H9 (cell line): ENCODE results near the gene PCOLCE2. TPM values are rescaled to one million over a fixed set of nuclear protein-coding genes. Genes with fewer than 3 reads are reported as not detected.

Experiments used
- DNase-seq: peaks from one replicate; pipeline ENCODE4 v3.0.0-alpha.2; 2017
- H2AFZ ChIP-seq: one replicate; pipeline ENCODE4 v1.6.1; 2013; ENCODE audit warnings: mild to moderate bottlenecking, low read length, control low read depth, moderate library complexity
- H2AK5ac ChIP-seq: 2 replicates; pipeline ENCODE4 v1.6.1; 2013; ENCODE audit warnings: low read length, control low read depth, mixed read lengths; ENCODE audit not compliant: insufficient read length
- H2BK120ac ChIP-seq: one replicate; pipeline ENCODE4 v1.6.1; 2013; ENCODE audit warnings: low read depth, mild to moderate bottlenecking, low read length, control low read depth, inconsistent platforms; ENCODE audit not compliant: poor library complexity, severe bottlenecking
- H2BK12ac ChIP-seq: 2 replicates; pipeline ENCODE4 v1.6.1; 2013; ENCODE audit warnings: low read length, control low read depth, mixed read lengths, low read depth; ENCODE audit not compliant: insufficient read length
- H2BK15ac ChIP-seq: 2 replicates; pipeline ENCODE4 v1.6.1; 2013; ENCODE audit warnings: low read depth, low read length, control low read depth
- H2BK20ac ChIP-seq: one replicate; pipeline ENCODE4 v1.6.1; 2013; ENCODE audit warnings: low read depth, mild to moderate bottlenecking, low read length, control low read depth, inconsistent platforms; ENCODE audit not compliant: poor library complexity, severe bottlenecking
- H2BK5ac ChIP-seq: 2 replicates; pipeline ENCODE4 v1.6.1; 2013; ENCODE audit warnings: low read length, control low read depth, mixed read lengths; ENCODE audit not compliant: insufficient read length
- H3K14ac ChIP-seq: 2 replicates; pipeline ENCODE4 v1.6.1; 2013; ENCODE audit warnings: low read length, control low read depth; ENCODE audit not compliant: insufficient read depth
- H3K18ac ChIP-seq: 2 replicates; pipeline ENCODE4 v1.6.1; 2013; ENCODE audit warnings: low read depth, mild to moderate bottlenecking, mixed read lengths, low read length, control low read depth; ENCODE audit not compliant: insufficient read length
- H3K23ac ChIP-seq: 2 replicates; pipeline ENCODE4 v1.6.1; 2013; ENCODE audit warnings: low read length, control low read depth, mixed read lengths, low read depth; ENCODE audit not compliant: insufficient read length
- H3K23me2 ChIP-seq: 2 replicates; pipeline ENCODE4 v1.6.1; 2013; ENCODE audit warnings: low read depth, mild to moderate bottlenecking, mixed read lengths, low read length, control low read depth; ENCODE audit not compliant: insufficient read length, poor library complexity, severe bottlenecking
- H3K27ac ChIP-seq: 2 replicates; pipeline ENCODE4 v1.5.1; 2013; ENCODE audit warnings: low read length, control low read depth, mixed read lengths, low read depth; ENCODE audit not compliant: insufficient read length
- H3K27me3 ChIP-seq: 2 replicates; pipeline ENCODE4 v1.6.1; 2013; ENCODE audit warnings: low read length, control low read depth, inconsistent platforms; ENCODE audit not compliant: insufficient read depth
- H3K4ac ChIP-seq: 2 replicates; pipeline ENCODE4 v1.6.1; 2013; ENCODE audit warnings: low read depth, mild to moderate bottlenecking, control low read depth, inconsistent platforms, low read length, moderate library complexity
- H3K4me1 ChIP-seq: 2 replicates; pipeline ENCODE4 v1.6.1; 2013; ENCODE audit warnings: low read length, control low read depth, inconsistent platforms; ENCODE audit not compliant: insufficient read depth
- H3K4me2 ChIP-seq: 2 replicates; pipeline ENCODE4 v1.6.1; 2013; ENCODE audit warnings: low read length, control low read depth, mixed read lengths; ENCODE audit not compliant: insufficient read length, insufficient read depth
- H3K56ac ChIP-seq: 2 replicates; pipeline ENCODE4 v1.6.1; 2013; ENCODE audit warnings: low read depth, mild to moderate bottlenecking, mixed read lengths, low read length, control low read depth; ENCODE audit not compliant: insufficient read length
- H3K79me1 ChIP-seq: 2 replicates; pipeline ENCODE4 v1.6.1; 2013; ENCODE audit warnings: low read depth, mild to moderate bottlenecking, moderate library complexity, low read length, control low read depth, inconsistent platforms; ENCODE audit not compliant: insufficient read depth, poor library complexity, severe bottlenecking
- H3K79me2 ChIP-seq: 2 replicates; pipeline ENCODE4 v1.6.1; 2013; ENCODE audit warnings: low read length, control low read depth, inconsistent platforms; ENCODE audit not compliant: insufficient read depth
- H3K9ac ChIP-seq: 2 replicates; pipeline ENCODE4 v1.6.1; 2013; ENCODE audit warnings: low read length, control low read depth, mixed read lengths; ENCODE audit not compliant: insufficient read length; ENCODE audit errors: extremely low read depth
- H3K9me3 ChIP-seq: one replicate; pipeline ENCODE4 v1.6.1; 2013; ENCODE audit warnings: low read depth, low read length, inconsistent platforms; ENCODE audit not compliant: control insufficient read depth
- H3T11ph ChIP-seq: one replicate; pipeline ENCODE4 v1.6.1; 2013; ENCODE audit warnings: mild to moderate bottlenecking, low read length, control low read depth, inconsistent platforms
- H4K20me1 ChIP-seq: one replicate; pipeline ENCODE4 v1.6.1; 2013; ENCODE audit not compliant: control insufficient read depth, insufficient read length, insufficient read depth
- H4K5ac ChIP-seq: 2 replicates; pipeline ENCODE4 v1.6.1; 2013; ENCODE audit warnings: low read depth, mild to moderate bottlenecking, mixed read lengths, low read length, control low read depth; ENCODE audit not compliant: insufficient read length
- H4K8ac ChIP-seq: replicated peaks from 2 replicates; pipeline ENCODE4 v1.6.1; 2013; ENCODE audit warnings: low read length, control low read depth, mixed read lengths, low read depth; ENCODE audit not compliant: insufficient read length
- H4K91ac ChIP-seq: 2 replicates; pipeline ENCODE4 v1.6.1; 2013; ENCODE audit warnings: low read depth, mild to moderate bottlenecking, moderate library complexity, mixed read lengths, low read length, control low read depth; ENCODE audit not compliant: insufficient read length
- H3K27ac Mint-ChIP-seq, 3 experiments: 2 replicates in 2 of 3; 3 replicates in 1 of 3; pipeline ENCODE4 v1.8.0; 2020 to 2021; ENCODE audit warnings: mixed read lengths in 3 of 3, mild to moderate bottlenecking in 1 of 3, moderate library complexity in 1 of 3
- H3K27me3 Mint-ChIP-seq: 2 replicates; pipeline ENCODE4 v1.8.0; 2021; ENCODE audit warnings: low read depth, mild to moderate bottlenecking, moderate library complexity, mixed read lengths
- H3K36me3 Mint-ChIP-seq, 3 experiments: 2 replicates in 2 of 3; 3 replicates in 1 of 3; pipeline ENCODE4 v1.8.0; 2020 to 2021; ENCODE audit warnings: low read depth in 3 of 3, mixed read lengths in 3 of 3; ENCODE audit not compliant: insufficient read depth in 1 of 3
- H3K4me1 Mint-ChIP-seq, 2 experiments: 2 replicates each; pipeline ENCODE4 v1.8.0; 2020; ENCODE audit warnings: mixed read lengths in 2 of 2
- H3K4me3 Mint-ChIP-seq, 2 experiments: 2 replicates in 1 of 2; 3 replicates in 1 of 2; pipeline ENCODE4 v1.8.0; 2020 to 2021; ENCODE audit warnings: mild to moderate bottlenecking in 2 of 2, mixed read lengths in 2 of 2, moderate library complexity in 1 of 2
- H3K9me3 Mint-ChIP-seq, 2 experiments: 2 replicates in 1 of 2; 3 replicates in 1 of 2; pipeline ENCODE4 v1.8.0; 2020; ENCODE audit warnings: mild to moderate bottlenecking in 2 of 2, mixed read lengths in 2 of 2, moderate library complexity in 1 of 2
- whole genome bisulfite sequencing: extraction: QIAGEN DNeasy Blood & Tissue Kit; methylation state at CpG from one replicate; pipeline ENCODE4 v1.1.7; 2013; ENCODE audit warnings: missing lambda C conversion rate, low lambda C conversion rate, mixed read lengths; ENCODE audit not compliant: insufficient read length; ENCODE audit errors: extremely low coverage; 5-methylcytosine and 5-hydroxymethylcytosine counted together
- total RNA-seq: library from RNA; stranded (reverse); gene quantifications from 2 replicates; pipeline ENCODE4 v1.2.1, GENCODE V29; 2021
- TF ChIP-seq, protein P1 (sequence below): fragments of 200-600 bp; sonication (generic); conservative IDR thresholded peaks from 3 replicates; pipeline ENCODE4 v1.8.0; 2021; ENCODE audit warnings: antibody characterized with exemption, mild to moderate bottlenecking

PCOLCE2 gene
- total RNA-seq, 1 experiment from 2014 or later, result 9.2 TPM

DNA sequence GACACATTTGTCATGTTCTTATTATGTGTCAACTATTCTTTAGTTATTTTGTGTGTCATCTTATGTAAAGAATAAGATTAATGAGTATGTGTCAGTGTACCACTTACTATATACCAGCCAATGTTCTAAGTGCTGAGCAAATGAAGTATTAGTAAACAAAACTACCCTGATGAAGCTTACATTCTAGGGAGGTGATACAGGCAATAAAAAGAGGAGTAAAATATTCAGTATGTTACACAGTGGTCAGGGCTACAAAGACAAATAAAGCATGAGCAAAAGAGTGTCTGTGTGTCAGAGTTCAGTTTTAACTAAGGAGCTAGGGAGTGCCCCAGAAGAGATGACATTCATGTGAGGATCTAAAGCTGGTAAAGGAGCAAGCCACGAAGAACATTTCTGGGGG is 86.0 kb downstream of the PCOLCE2 start:
- Histone ChIP-seq H3K4me2 (no peak overlapping the region), H3K79me1 (no peaks in the 10 kb centered on the region), H2BK120ac (no peak overlapping the region), H4K8ac (no peak overlapping the region), H4K5ac (no peak overlapping the region), H3K4me1 (no peaks in the 10 kb centered on the region), H3K23ac (no peak overlapping the region), H3K23me2 (no peaks in the 10 kb centered on the region), H2BK5ac (no peak overlapping the region), H2AFZ (no peak overlapping the region), H3K4ac (no peak overlapping the region), H2BK15ac (no peak overlapping the region), H2BK20ac (no peak overlapping the region), H3K18ac (no peak overlapping the region), H3K9me3 (no peaks in the 10 kb centered on the region), H3K79me2 (no peaks in the 10 kb centered on the region), H3K9ac (no peak overlapping the region), H3K14ac (no peak overlapping the region), H3K56ac (no peak overlapping the region), H2BK12ac (no peak overlapping the region), H2AK5ac (no peak overlapping the region), H3K27me3 (no peaks in the 10 kb centered on the region), H4K91ac (no peak overlapping the region), H3K27ac (no peak overlapping the region), H3T11ph (no peak overlapping the region), H4K20me1 (no peaks in the 10 kb centered on the region)
- peaks cover 12 to 14% of the 10 kb centered on the region in 2 experiments for H3K4me1 Mint-ChIP-seq
- peaks cover 0 to 5% (median 5%) of the 10 kb centered on the region in 3 experiments; a peak in 2 of 7 replicates for H3K36me3 Mint-ChIP-seq
- H3K9me3 Mint-ChIP-seq, result no peaks in the 10 kb centered on the region
- no peak for DNase-seq
- H3K4me3 Mint-ChIP-seq, result no peak overlapping the region
- H3K27ac Mint-ChIP-seq, result peak overlapping the region in 1 of 3 experiments; percentile 19; a peak in 2 of 7 replicates
- no CpG with 5 or more reads among the region's 1 CpG for WGBS
- H3K27me3 Mint-ChIP-seq, result no peaks in the 10 kb centered on the region
- TF ChIP-seq, protein P1, sequence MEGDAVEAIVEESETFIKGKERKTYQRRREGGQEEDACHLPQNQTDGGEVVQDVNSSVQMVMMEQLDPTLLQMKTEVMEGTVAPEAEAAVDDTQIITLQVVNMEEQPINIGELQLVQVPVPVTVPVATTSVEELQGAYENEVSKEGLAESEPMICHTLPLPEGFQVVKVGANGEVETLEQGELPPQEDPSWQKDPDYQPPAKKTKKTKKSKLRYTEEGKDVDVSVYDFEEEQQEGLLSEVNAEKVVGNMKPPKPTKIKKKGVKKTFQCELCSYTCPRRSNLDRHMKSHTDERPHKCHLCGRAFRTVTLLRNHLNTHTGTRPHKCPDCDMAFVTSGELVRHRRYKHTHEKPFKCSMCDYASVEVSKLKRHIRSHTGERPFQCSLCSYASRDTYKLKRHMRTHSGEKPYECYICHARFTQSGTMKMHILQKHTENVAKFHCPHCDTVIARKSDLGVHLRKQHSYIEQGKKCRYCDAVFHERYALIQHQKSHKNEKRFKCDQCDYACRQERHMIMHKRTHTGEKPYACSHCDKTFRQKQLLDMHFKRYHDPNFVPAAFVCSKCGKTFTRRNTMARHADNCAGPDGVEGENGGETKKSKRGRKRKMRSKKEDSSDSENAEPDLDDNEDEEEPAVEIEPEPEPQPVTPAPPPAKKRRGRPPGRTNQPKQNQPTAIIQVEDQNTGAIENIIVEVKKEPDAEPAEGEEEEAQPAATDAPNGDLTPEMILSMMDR, result no peak
